PFSK-1 (cell line): ENCODE results near the gene LTA4H.

Experiments used
- FOXP2 ChIP-seq: optimal IDR thresholded peaks from 2 replicates; pipeline ENCODE3; 2011; ENCODE audit warnings: borderline replicate concordance, control low read depth, inconsistent platforms; ENCODE audit not compliant: insufficient read depth; ENCODE audit errors: extremely low read length, extremely low read depth
- POLR2AphosphoS5 ChIP-seq: IDR thresholded peaks from 2 replicates; pipeline ENCODE4 v1.6.1; 2012; ENCODE audit warnings: low read depth, mild to moderate bottlenecking, control low read depth, low read length, moderate library complexity
- REST ChIP-seq, 2 experiments: IDR thresholded peaks; 2 replicates each; pipeline versions ENCODE4 v1.6.1 to v1.8.0; 2011 to 2012; ENCODE audit warnings: low read depth in 2 of 2, low read length in 2 of 2, control low read depth in 1 of 2, inconsistent platforms in 1 of 2, mild to moderate bottlenecking in 1 of 2, moderate library complexity in 1 of 2; ENCODE audit not compliant: insufficient read depth in 1 of 2
- SIN3A ChIP-seq: IDR thresholded peaks from 2 replicates; pipeline ENCODE4 v1.6.1; 2012; ENCODE audit warnings: mild to moderate bottlenecking, low read length, moderate library complexity, borderline replicate concordance; ENCODE audit not compliant: insufficient read depth
- TAF1 ChIP-seq: IDR thresholded peaks from 2 replicates; pipeline ENCODE4 v1.6.1; 2012; ENCODE audit warnings: low read length, control low read depth, borderline replicate concordance; ENCODE audit not compliant: insufficient read depth

- TF ChIP-seq POLR2AphosphoS5 (no peak), TAF1 (no peak), REST (IDR thresholded peaks at IDR 0.05; ENCODE audit: insufficient read depth in 1 of 2, low read depth in 2 of 2, low read length in 2 of 2) (no peak), SIN3A (no peak), FOXP2 (no peak)
These were observed 8.9 kb upstream of the LTA4H start for GRCh38 chr12:96044017-96044942.
